Cardiac muscle cell (in vitro differentiated cells and primary cell): Measurements from ENCODE around the gene ATP1A4. TPM values are rescaled to one million over a fixed set of nuclear protein-coding genes. Genes with fewer than 3 reads are reported as not detected.

ENCODE experiments used
- DNase-seq, 2 donors: peaks; one replicate each; pipeline versions ENCODE4 v3.0.0 to v3.0.0-alpha.2; 2010 to 2017; ENCODE audit warnings: low read depth in 1 of 2, low spot score in 1 of 2
- H3K27ac ChIP-seq: fragments of 200-600 bp; sonication (generic); 2 replicates; pipeline ENCODE4 v1.5.1; 2016
- H3K27me3 ChIP-seq: fragments of 200-600 bp; sonication (generic); 2 replicates; pipeline ENCODE4 v1.6.0; 2016; ENCODE audit warnings: control low read depth
- H3K36me3 ChIP-seq: fragments of 200-600 bp; sonication (generic); 2 replicates; pipeline ENCODE4 v1.5.1; 2016; ENCODE audit warnings: control low read depth
- H3K4me1 ChIP-seq: fragments of 200-600 bp; sonication (generic); 2 replicates; pipeline ENCODE4 v1.8.1; 2017; ENCODE audit warnings: low read depth, mild to moderate bottlenecking, mixed run types
- H3K4me3 ChIP-seq: fragments of 200-600 bp; sonication (generic); 2 replicates; pipeline ENCODE4 v1.5.1; 2016; ENCODE audit warnings: mild to moderate bottlenecking
- H3K9me3 ChIP-seq: fragments of 200-600 bp; sonication (generic); 2 replicates; pipeline ENCODE4 v1.5.1; 2017; ENCODE audit warnings: low read depth, mild to moderate bottlenecking, control low read depth
- CTCF ChIP-seq: IDR thresholded peaks from 2 replicates; pipeline ENCODE4 v1.5.1; 2012; ENCODE audit warnings: low read depth, mild to moderate bottlenecking, low read length
- polyA plus RNA-seq: library from polyadenylated mRNA; unstranded; fragments of >200 nt; fragmentation: Nextera tagmentation; extraction: Ambion mirVana; gene quantifications from 2 replicates; pipeline ENCODE4 v1.2.1, GENCODE V29; 2016
- total RNA-seq: library from RNA; depleted of rRNA; stranded (reverse); fragments of >200 nt; gene quantifications from 2 replicates; pipeline ENCODE4 v1.2.3, GENCODE V29; 2016

Gene ATP1A4
- total and polyA plus RNA-seq, 2 experiments from 2014 or later: 0.21 to 0.57 TPM

- H3K4me3 ChIP-seq: no peak overlapping the region
- DNase-seq: peak in 1 of 2 donors; percentile 41
- peaks cover 49% of the 10 kb centered on the region for H3K4me1 ChIP-seq
- no peaks in the 10 kb centered on the region for H3K9me3 ChIP-seq
- no peaks in the 10 kb centered on the region for H3K27me3 ChIP-seq
- H3K36me3 ChIP-seq: no peaks in the 10 kb centered on the region
- peak overlapping the region; percentile 59 for H3K27ac ChIP-seq
- no peak for TF ChIP-seq CTCF
Measured at GRCh38 chr1:160114085-160114484, 37.3 kb upstream of the ATP1A4 start.

- Histone ChIP-seq H3K27me3 (no peaks in the 10 kb centered on the region), H3K4me3 (peak within 1 kb of the TSS; percentile 7), H3K9me3 (no peaks in the 10 kb centered on the region), H3K36me3 (no peaks in the 10 kb centered on the region), H3K27ac (peak within 1 kb of the TSS; percentile 59), H3K4me1 (peaks cover 49% of the 10 kb centered on the region)
- TF ChIP-seq CTCF: no peak
- peak in 1 of 2 donors; percentile 84 for DNase-seq
Measured at GRCh38 chr1:160115545-160116282, 35.7 kb upstream of the ATP1A4 start, which contains the start of gene ATP1A2. Gene ATP1A2 (plus strand): TSS chr1:160115759. CDS start chr1:160115862, 103 bp downstream.

DNA sequence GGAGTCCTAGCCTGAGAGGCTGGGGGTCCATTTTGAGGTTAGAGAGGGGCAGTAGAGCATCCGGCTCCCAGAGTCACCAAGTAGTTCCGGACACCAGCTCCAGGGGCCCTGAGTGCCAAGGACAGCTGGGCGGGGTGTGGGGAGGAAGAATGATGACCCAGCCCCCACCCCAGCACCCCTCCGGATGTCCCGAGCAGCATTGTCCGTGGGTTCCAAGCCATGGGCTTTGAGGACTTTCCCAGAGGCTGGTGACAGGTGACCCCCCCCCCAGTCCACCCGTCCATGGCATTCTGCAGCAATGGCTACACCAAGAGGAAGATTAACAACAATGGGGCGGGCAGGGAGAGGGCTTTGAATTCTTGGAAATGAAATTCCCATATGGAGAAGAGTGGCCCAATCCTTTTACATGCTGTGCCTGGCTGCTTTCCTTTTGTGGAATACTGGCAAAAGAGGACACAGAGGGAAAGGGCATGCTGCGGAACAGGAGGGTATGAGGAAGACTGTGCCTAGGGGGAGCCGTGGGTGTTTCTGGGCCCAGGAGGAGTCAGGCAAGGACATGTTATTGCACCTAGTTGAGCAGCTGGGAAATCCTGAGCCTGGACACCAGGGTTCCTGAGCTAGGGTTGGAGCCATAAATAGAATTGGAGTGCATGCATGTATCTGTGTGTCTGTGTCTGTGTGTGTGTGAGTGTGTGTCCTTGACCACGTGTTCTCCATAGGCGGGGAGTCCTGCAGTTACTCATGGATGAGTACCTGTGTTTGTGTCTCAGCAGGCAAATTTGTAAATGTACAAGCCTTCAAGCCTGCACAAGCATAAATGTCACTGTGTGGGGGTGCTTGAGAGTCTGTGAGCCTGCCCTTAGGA is 34.9 kb upstream of the ATP1A4 start:
- no peak for TF ChIP-seq CTCF
- Histone ChIP-seq H3K27me3 (no peaks in the 10 kb centered on the region), H3K4me3 (peak overlapping the region; percentile 7), H3K36me3 (no peaks in the 10 kb centered on the region), H3K27ac (peak overlapping the region; percentile 33), H3K9me3 (no peaks in the 10 kb centered on the region), H3K4me1 (peaks cover 49% of the 10 kb centered on the region)
- peak; percentile 32 to 66 for DNase-seq

GRCh38 chr1:160117300-160117699 is 34.1 kb upstream of the ATP1A4 start:
- H3K4me1 ChIP-seq: peaks cover 49% of the 10 kb centered on the region
- no peaks in the 10 kb centered on the region for H3K36me3 ChIP-seq
- H3K4me3 ChIP-seq: no peak overlapping the region
- no peak for DNase-seq
- H3K27ac ChIP-seq: no peak overlapping the region
- no peaks in the 10 kb centered on the region for H3K27me3 ChIP-seq
- no peak for TF ChIP-seq CTCF
- no peaks in the 10 kb centered on the region for H3K9me3 ChIP-seq

- no peak overlapping the region for H3K27ac ChIP-seq
- no peaks in the 10 kb centered on the region for H3K36me3 ChIP-seq
- no peak overlapping the region for H3K4me3 ChIP-seq
- DNase-seq: peak; percentile 61 to 64
- H3K4me1 ChIP-seq: peaks cover 49% of the 10 kb centered on the region
- no peaks in the 10 kb centered on the region for H3K9me3 ChIP-seq
- TF ChIP-seq CTCF: no peak
- H3K27me3 ChIP-seq: no peaks in the 10 kb centered on the region
Measured at GRCh38 chr1:160117709-160118183, 33.7 kb upstream of the ATP1A4 start.
